Liver (tissue), 9 donors: ENCODE measurements around the gene KRT28. TPM values are rescaled to one million over a fixed set of nuclear protein-coding genes. Genes with fewer than 3 reads are reported as not detected.

Experiments used
- DNase-seq: peaks from one replicate; pipeline ENCODE4 v3.0.0-alpha.2; 2017; ENCODE audit warnings: low spot score
- H3K27ac ChIP-seq, 2 donors: one replicate each; pipeline ENCODE4 v1.7.0; 2013; ENCODE audit warnings: inconsistent platforms in 2 of 2, low read length in 2 of 2, control low read depth in 1 of 2, low read depth in 1 of 2, mild to moderate bottlenecking in 1 of 2
- H3K27me3 ChIP-seq, 4 donors: one replicate each; pipeline versions ENCODE4 v1.6.1 to v1.7.0; 2013; ENCODE audit warnings: low read length in 3 of 4, inconsistent platforms in 1 of 4, mild to moderate bottlenecking in 1 of 4, moderate library complexity in 1 of 4; ENCODE audit not compliant: control insufficient read depth in 4 of 4, insufficient read depth in 4 of 4
- H3K36me3 ChIP-seq, 4 donors: one replicate each; pipeline versions ENCODE4 v1.6.1 to v1.7.0; 2013; ENCODE audit warnings: low read length in 3 of 4, mild to moderate bottlenecking in 3 of 4, low read depth in 1 of 4, moderate library complexity in 1 of 4; ENCODE audit not compliant: control insufficient read depth in 4 of 4, insufficient read depth in 3 of 4
- H3K4me1 ChIP-seq, 4 donors: one replicate each; pipeline versions ENCODE4 v1.6.1 to v1.7.0; 2013; ENCODE audit warnings: low read length in 3 of 4, mild to moderate bottlenecking in 3 of 4, moderate library complexity in 1 of 4; ENCODE audit not compliant: control insufficient read depth in 4 of 4, insufficient read depth in 4 of 4
- H3K4me3 ChIP-seq, 3 donors: one replicate each; pipeline versions ENCODE4 v1.6.1 to v1.7.0; 2013; ENCODE audit warnings: low read length in 3 of 3, control low read depth in 1 of 3, low read depth in 1 of 3, mild to moderate bottlenecking in 1 of 3
- H3K9ac ChIP-seq, 2 donors: one replicate each; pipeline ENCODE4 v1.7.0; 2013; ENCODE audit warnings: low read length in 2 of 2, mild to moderate bottlenecking in 2 of 2, moderate library complexity in 2 of 2, control low read depth in 1 of 2, low read depth in 1 of 2
- H3K9me3 ChIP-seq, 4 donors: one replicate each; pipeline versions ENCODE4 v1.6.1 to v1.7.0; 2013; ENCODE audit warnings: low read length in 3 of 4; ENCODE audit not compliant: control insufficient read depth in 4 of 4
- ATF3 ChIP-seq: IDR thresholded peaks from 2 replicates; pipeline ENCODE4 v1.6.1; 2016; ENCODE audit warnings: antibody characterized with exemption
- CTCF ChIP-seq: fragments of 150-350 bp; IDR thresholded peaks from 2 replicates; pipeline ENCODE4 v1.5.1; 2017; ENCODE audit warnings: improper control_type of control experiment, low read depth, low read length; ENCODE audit not compliant: missing input control
- EGR1 ChIP-seq, 2 donors: IDR thresholded peaks; 2 replicates each; pipeline ENCODE4 v1.6.1; 2016 to 2018; ENCODE audit warnings: antibody characterized with exemption in 2 of 2, low read depth in 2 of 2
- GABPA ChIP-seq, 2 donors: IDR thresholded peaks in 1 of 2; conservative IDR thresholded peaks in 1 of 2; 2 replicates each; pipeline ENCODE4 v1.6.1; 2016; ENCODE audit warnings: antibody characterized with exemption in 2 of 2, mild to moderate bottlenecking in 1 of 2, moderate library complexity in 1 of 2
- HNF4A ChIP-seq, 2 donors: conservative IDR thresholded peaks; 2 replicates each; pipeline ENCODE4 v1.6.1; 2016; ENCODE audit warnings: antibody characterized with exemption in 2 of 2, mild to moderate bottlenecking in 2 of 2
- JUND ChIP-seq, 2 donors: IDR thresholded peaks; 2 replicates each; pipeline ENCODE4 v1.6.1; 2016; ENCODE audit warnings: antibody characterized with exemption in 2 of 2
- MAX ChIP-seq: IDR thresholded peaks from 2 replicates; pipeline ENCODE4 v1.6.1; 2016; ENCODE audit warnings: antibody characterized with exemption
- NR2F2 ChIP-seq: IDR thresholded peaks from 2 replicates; pipeline ENCODE4 v1.6.1; 2016; ENCODE audit warnings: antibody characterized with exemption
- RAD21 ChIP-seq, 2 donors: IDR thresholded peaks; 2 replicates each; pipeline ENCODE4 v1.6.1; 2016; ENCODE audit warnings: antibody characterized with exemption in 2 of 2, mild to moderate bottlenecking in 2 of 2
- RXRA ChIP-seq, 2 donors: IDR thresholded peaks; 2 replicates each; pipeline ENCODE4 v1.6.1; 2017 to 2018; ENCODE audit warnings: antibody characterized with exemption in 2 of 2, mild to moderate bottlenecking in 1 of 2
- SP1 ChIP-seq: IDR thresholded peaks from 2 replicates; pipeline ENCODE4 v1.6.1; 2018; ENCODE audit warnings: antibody characterized with exemption, mild to moderate bottlenecking
- YY1 ChIP-seq: IDR thresholded peaks from 2 replicates; pipeline ENCODE4 v1.6.1; 2016; ENCODE audit warnings: antibody characterized with exemption, mild to moderate bottlenecking
- WGBS: extraction: QIAGEN DNeasy Blood & Tissue Kit; methylation state at CpG from one replicate; pipeline ENCODE4 v1.1.7; 2013; 5-methylcytosine and 5-hydroxymethylcytosine counted together
- polyA plus RNA-seq, 2 donors: library from polyadenylated mRNA; stranded (reverse) in 1 of 2; unstranded in 1 of 2; fragments of 200-250 nt in 1 of 2; fragments of >200 nt in 1 of 2; fragmentation: Nextera tagmentation in 1 of 2; extraction: Ambion mirVana in 1 of 2; gene quantifications; one replicate each; pipeline versions ENCODE4 v1.2.1 to v1.2.3, GENCODE V29; 2013 to 2015
- total RNA-seq, 2 donors: library from RNA; depleted of rRNA; stranded (reverse); fragments of >200 nt; gene quantifications; one replicate each; pipeline ENCODE4 v1.2.3, GENCODE V29; 2014
- TF ChIP-seq, protein P1 (sequence below): IDR thresholded peaks from 2 replicates; pipeline ENCODE4 v1.6.1; 2016; ENCODE audit warnings: antibody characterized with exemption, mild to moderate bottlenecking
- TF ChIP-seq, protein P2 (sequence below): IDR thresholded peaks from 2 replicates; pipeline ENCODE4 v1.6.1; 2016; ENCODE audit warnings: antibody characterized with exemption
- donor health status: healthy.
- donor health status: healthy.
- donor health status: healthy.
- donor health status: healthy.
- donor health status: healthy.

The KRT28 gene
- total and polyA plus RNA-seq, 4 donors = not detected

- 85% methylated on average over 14 of the region's 14 CpGs for WGBS
- Histone ChIP-seq H3K4me1 (no peaks in the 10 kb centered on the region), H3K27me3 (no peaks in the 10 kb centered on the region)
Observed at GRCh38 chr17:40751065-40751464, 48.7 kb downstream of the KRT28 start.

More at GRCh38 chr17:40751065-40751464, 48.7 kb downstream of the KRT28 start:
- TF ChIP-seq GABPA (IDR thresholded peaks at IDR 0.05 in 1 of 2, conservative IDR thresholded peaks at IDR 0.05 in 1 of 2) (no peak), ATF3 (no peak), SP1 (no peak), MAX (no peak), YY1 (no peak), EGR1 (IDR thresholded peaks at IDR 0.05; ENCODE audit: low read depth in 2 of 2) (no peak), RAD21 (IDR thresholded peaks at IDR 0.05) (no peak), RXRA (IDR thresholded peaks at IDR 0.05) (no peak), NR2F2 (no peak), JUND (IDR thresholded peaks at IDR 0.05) (no peak), CTCF (no peak), HNF4A (conservative IDR thresholded peaks at IDR 0.05) (no peak)
- TF ChIP-seq, protein P1, sequence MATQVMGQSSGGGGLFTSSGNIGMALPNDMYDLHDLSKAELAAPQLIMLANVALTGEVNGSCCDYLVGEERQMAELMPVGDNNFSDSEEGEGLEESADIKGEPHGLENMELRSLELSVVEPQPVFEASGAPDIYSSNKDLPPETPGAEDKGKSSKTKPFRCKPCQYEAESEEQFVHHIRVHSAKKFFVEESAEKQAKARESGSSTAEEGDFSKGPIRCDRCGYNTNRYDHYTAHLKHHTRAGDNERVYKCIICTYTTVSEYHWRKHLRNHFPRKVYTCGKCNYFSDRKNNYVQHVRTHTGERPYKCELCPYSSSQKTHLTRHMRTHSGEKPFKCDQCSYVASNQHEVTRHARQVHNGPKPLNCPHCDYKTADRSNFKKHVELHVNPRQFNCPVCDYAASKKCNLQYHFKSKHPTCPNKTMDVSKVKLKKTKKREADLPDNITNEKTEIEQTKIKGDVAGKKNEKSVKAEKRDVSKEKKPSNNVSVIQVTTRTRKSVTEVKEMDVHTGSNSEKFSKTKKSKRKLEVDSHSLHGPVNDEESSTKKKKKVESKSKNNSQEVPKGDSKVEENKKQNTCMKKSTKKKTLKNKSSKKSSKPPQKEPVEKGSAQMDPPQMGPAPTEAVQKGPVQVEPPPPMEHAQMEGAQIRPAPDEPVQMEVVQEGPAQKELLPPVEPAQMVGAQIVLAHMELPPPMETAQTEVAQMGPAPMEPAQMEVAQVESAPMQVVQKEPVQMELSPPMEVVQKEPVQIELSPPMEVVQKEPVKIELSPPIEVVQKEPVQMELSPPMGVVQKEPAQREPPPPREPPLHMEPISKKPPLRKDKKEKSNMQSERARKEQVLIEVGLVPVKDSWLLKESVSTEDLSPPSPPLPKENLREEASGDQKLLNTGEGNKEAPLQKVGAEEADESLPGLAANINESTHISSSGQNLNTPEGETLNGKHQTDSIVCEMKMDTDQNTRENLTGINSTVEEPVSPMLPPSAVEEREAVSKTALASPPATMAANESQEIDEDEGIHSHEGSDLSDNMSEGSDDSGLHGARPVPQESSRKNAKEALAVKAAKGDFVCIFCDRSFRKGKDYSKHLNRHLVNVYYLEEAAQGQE = no peak
- TF ChIP-seq, protein P2, sequence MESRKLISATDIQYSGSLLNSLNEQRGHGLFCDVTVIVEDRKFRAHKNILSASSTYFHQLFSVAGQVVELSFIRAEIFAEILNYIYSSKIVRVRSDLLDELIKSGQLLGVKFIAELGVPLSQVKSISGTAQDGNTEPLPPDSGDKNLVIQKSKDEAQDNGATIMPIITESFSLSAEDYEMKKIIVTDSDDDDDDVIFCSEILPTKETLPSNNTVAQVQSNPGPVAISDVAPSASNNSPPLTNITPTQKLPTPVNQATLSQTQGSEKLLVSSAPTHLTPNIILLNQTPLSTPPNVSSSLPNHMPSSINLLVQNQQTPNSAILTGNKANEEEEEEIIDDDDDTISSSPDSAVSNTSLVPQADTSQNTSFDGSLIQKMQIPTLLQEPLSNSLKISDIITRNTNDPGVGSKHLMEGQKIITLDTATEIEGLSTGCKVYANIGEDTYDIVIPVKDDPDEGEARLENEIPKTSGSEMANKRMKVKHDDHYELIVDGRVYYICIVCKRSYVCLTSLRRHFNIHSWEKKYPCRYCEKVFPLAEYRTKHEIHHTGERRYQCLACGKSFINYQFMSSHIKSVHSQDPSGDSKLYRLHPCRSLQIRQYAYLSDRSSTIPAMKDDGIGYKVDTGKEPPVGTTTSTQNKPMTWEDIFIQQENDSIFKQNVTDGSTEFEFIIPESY = no peak
- no peak for DNase-seq
- Histone ChIP-seq H3K4me3 (no peak overlapping the region), H3K36me3 (no peaks in the 10 kb centered on the region), H3K9me3 (peaks cover 0 to 4% (median 0%) of the 10 kb centered on the region in 4 donors), H3K27ac (no peak overlapping the region), H3K9ac (no peak overlapping the region)
